HG02870 (cell line): ENCODE results near the gene LGALS9C.
"Not testable (repeated sequence)": the region's sequence is repeated elsewhere in the genome, so short reads cannot be mapped to it uniquely, and the experiment has no call there.

Experiments used
- ATAC-seq: cut with Tn5 transposase; IDR thresholded peaks from one replicate; pipeline ENCODE4 v1.9.1; 2021; ENCODE audit warnings: mild to moderate bottlenecking, moderate library complexity; ENCODE audit not compliant: unreplicated experiment

Gene LGALS9C

DNA sequence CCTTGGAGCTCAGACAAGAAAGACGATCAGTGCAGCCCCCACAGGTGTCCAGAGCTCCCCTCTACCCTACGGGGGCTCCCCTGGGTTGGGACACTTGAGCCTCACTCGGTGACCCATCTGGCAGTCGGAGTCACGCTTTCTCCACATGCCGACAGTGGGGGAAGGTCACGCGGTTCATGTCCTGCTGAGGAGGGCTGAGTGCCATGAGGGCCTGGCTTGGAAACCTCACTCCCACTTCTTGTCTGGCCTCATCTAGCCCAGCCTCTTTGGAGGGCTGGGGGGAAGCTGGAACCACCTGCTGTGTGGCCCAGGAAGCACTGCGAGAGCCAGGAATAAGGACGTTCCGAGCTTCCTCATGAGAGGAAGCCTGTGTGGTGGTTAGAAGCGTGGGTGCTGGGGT is 1.8 kb downstream of the LGALS9C start:
- not testable (repeated sequence) for ATAC-seq

- not testable (repeated sequence) for ATAC-seq
Measured at GRCh38 chr17:18478977-18479595, 2.5 kb downstream of the LGALS9C start.

DNA sequence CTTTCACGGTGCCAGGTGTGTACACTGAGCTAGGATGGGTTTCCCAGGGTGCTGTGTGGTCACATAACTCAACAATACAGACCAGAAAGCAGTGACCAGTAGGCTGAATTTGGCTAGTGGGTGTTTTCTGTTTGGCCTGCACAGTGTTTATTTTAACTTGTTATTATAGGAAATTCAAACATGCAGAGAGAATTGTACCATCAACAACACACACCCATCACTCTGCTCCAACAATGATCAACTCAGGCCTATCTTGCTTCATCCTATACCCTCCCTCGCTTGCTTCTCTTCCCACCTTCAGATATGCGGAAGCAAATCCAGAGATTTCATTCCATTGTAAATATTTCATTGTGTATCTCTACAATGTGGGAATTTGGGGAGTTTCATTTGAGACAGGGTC is 5.2 kb downstream of the LGALS9C start:
- not testable (repeated sequence) for ATAC-seq

DNA sequence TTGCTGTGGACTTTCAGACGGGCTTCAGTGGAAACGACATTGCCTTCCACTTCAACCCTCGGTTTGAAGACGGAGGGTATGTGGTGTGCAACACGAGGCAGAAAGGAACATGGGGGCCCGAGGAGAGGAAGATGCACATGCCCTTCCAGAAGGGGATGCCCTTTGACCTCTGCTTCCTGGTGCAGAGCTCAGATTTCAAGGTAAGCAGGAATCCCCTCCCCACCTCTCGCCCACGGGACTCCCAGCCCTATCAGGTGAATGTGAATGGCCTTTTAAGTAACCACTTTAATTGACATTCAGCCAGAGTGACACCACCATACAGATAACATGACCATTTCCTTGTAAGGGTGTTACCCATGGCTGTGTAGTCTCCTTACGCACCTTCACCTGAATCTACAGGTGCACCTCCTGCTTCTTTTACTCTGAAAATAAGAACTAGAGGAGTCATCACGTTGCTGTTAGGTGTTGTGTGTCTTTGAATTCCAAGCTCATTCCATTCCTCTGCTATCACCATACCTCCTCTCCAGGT is 9.4 kb downstream of the LGALS9C start:
- ATAC-seq, result not testable (repeated sequence)

DNA sequence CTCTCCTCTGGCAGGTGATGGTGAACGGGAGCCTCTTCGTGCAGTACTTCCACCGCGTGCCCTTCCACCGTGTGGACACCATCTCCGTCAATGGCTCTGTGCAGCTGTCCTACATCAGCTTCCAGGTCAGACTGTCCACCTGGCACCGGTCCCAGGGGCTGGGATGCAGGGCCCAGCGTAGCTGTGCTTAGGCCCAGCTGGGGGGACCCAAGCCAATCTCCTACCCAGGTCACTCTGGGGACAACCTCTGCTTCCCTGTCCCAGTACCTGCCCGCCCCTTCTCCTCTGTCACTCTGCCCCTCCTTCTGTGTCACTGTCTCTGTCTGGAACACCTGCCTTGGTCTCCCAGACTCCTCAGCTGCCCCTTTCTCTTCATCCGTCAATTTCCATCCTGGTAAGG is 11.0 kb downstream of the LGALS9C start:
- not testable (repeated sequence) for ATAC-seq

DNA sequence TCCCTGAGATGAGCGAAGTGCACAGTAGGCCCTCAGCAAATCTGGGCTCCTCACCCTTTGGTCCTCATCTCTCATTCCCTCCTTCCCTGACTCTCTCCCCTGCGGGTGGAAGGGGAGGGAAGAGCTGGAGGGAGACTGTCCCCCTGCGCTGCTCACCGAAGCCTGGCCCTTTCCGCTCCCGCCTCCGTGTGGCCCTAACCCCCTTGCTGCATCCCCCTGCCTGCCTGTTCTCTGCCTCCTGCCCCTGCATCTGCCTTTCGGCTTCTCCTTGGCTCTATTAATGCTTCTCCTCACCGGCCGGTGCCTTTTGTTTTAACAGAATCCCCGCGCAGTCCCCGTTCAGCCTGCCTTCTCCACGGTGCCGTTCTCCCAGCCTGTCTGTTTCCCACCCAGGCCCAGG is 12.0 kb downstream of the LGALS9C start:
- not testable (repeated sequence) for ATAC-seq

DNA sequence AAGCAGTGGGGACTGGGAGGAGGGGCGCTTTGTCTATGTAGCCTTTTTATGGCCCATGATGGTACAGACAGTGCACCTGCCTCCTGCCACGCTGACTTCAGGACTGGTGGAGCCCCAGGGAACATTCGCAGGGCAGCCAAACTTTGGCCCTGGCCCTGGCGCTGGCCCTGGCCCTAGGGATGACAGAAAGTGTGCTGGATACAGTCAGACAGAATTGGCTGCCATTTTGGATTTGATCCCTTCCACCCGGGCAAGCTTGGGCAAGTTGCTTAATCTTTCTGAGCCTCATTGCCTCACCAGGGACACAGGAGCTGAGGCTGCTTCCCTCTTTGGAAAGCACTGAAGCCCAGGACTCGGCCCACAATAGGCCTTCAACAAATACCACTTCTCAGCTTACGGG is 13.4 kb downstream of the LGALS9C start:
- not testable (repeated sequence) for ATAC-seq

DNA sequence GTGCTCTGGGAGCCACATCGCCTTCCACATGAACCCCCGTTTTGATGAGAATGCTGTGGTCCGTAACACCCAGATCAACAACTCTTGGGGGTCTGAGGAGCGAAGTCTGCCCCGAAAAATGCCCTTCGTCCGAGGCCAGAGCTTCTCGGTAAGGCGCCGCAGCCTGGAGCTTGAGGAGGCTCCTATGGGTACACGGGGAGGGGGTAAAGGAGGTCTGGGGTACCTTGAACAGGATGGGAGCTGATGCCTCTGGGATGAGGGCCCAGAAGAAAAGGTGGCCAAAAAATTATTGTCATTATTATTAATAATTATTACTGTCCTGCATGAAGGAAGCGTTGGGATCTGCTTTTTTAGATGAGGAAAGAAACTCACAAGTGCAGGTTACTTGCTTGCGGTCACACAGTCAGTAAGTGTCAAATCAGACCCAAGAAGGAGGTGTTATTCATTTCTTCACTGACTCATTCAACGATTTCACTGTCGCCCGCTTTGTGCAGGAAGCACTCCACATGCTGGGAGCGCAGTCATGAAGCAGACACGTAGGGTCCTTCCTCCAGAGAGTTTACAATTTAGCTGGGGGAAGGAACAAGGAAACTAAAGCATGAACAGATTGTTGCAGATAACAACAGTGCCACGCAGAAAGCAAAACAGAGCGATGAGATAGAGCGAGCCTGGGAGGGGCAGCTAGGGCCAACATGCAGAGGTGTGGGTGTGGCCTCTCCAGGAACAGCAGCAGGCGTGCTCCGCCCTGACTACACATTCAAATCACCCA is 16.3 kb downstream of the LGALS9C start:
- ATAC-seq, result peak; percentile 82

DNA sequence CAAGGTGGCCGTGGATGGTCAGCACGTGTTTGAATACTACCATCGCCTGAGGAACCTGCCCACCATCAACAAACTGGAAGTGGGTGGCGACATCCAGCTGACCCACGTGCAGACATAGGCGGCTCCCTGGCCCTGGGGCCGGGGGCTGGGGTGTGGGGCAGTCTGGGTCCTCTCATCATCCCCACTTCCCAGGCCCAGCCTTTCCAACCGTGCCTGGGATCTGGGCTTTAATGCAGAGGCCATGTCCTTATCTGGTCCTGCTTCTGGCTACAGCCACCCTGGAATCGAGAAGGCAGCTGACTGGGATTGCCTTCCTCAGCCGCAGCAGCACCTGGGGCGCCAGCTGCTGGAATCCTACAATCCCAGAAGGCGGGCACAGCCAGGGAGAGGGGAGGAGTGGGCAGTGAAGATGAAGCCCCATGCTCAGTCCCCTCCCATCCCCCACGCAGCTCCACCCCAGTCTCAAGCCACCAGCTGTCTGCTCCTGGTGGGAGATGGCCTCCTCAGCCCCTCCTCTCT is 17.7 kb downstream of the LGALS9C start:
- ATAC-seq, result not testable (repeated sequence)

GRCh38 chr17:18497044-18497443 is 20.5 kb downstream of the LGALS9C start:
- ATAC-seq, result not testable (repeated sequence)

DNA sequence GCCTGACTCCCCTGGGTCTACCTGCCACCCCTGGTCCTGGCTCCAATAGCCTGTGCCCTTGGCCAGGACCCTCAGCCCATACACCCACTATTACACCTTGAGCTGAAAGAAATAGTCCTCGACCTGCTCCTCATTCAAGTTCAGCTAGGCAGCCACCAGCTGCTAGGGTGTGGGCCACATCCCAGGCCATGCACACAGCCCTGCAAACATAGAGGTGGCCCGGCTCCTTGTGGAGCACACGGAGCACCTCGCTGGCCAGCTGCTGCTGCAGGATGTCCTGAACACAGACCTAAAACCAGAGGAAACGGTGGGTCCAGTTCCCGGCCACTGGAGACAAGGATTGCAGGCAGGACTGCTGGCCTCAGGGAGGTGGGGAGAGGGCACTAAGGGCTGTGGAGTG is 22.5 kb downstream of the LGALS9C start:
- not testable (repeated sequence) for ATAC-seq

DNA sequence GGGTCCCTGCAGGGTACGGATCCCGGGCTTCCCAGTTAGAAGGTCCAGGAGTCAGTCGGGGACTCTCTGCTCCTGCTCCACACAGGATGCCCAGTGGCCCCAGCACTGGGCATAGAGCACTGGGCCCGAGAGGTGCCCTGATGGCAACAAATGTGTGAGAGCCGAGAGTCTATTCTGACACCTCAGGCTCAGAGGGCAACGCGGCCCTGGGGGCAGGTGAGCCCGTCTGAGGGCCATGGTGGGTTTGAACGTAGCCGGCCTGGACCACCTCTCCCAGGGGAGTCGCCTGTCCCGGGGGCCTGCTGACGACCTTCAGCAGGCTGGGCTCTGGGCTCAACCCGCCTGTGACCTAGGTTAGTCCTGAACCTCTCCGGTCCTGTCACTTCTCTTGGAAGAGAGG is 23.2 kb downstream of the LGALS9C start:
- ATAC-seq, result not testable (repeated sequence)

DNA sequence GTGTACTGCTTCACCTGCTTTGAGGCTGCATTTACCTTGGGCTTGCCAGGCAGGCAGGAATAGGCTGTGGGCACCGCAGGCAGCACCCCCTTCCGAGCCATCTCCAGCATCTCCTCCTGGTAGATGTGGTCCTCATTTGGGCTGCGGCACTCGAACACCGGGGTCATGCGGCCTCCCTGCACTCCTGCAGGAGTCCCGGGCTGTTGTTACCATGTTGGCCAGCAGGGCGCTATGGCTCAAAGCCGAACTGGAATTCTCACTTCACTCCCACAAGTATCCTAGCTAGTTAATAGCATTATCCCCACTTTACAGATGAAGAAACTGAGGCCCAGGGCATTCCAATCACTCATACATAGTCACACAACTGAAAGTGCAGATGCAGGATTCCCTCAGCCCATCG is 23.7 kb downstream of the LGALS9C start:
- not testable (repeated sequence) for ATAC-seq

DNA sequence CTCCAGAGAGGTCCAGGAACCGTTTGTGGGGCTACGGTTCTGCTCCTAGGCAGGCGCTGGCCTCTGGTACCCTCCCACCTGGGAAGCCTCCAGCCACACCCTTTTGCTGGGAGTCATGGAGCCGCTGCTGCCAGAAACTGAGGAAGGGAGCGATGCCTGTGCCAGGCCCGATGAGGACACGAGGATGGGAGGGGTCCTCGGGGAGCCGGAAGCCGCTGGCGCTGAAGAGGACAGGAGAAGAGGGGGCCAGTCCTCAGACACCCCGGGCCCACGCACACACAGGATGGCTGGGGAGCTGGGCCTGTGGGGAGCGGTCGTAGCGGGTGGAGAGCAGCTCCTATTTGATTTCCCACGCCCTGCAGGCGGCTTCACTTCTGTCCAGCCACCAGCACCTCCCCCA is 24.2 kb downstream of the LGALS9C start:
- ATAC-seq, result not testable (repeated sequence)

- not testable (repeated sequence) for ATAC-seq
Measured at GRCh38 chr17:18503221-18503620, 26.6 kb downstream of the LGALS9C start.

DNA sequence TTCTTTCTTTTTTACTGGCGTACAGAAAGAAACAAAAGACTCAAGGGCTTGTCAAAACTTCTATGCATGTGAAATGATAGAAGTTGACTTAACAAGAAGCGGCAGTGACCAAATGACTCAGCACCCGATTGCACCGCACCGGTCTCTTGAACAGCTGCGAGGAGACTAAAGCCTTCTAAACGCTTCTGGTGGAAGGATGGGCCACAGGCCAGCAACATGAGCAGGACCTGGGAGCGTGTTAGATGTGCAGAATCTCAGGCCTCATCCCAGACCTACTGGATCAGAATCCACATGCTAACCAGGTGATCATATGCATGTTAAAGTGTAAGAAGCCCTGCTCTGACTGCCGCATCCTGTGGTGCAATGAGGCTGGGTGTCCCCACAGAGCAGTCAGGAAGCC is 31.1 kb downstream of the LGALS9C start:
- ATAC-seq, result not testable (repeated sequence)

DNA sequence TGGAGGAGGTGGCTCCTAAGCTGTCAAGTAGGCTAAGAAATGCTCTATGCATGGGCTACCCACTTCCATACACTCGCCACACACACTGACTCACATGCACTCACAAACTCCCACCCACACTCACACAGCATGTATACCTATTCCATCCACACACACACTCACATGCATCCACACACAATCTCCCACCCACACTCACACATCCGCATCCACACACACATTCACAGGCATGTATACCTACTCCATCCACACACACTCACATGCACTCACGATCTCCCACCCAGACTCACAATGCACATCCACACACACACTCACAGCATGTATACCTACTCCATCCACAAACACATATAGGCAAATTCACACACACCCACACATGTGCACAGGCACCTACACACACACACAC is 32.1 kb downstream of the LGALS9C start:
- not testable (repeated sequence) for ATAC-seq

- ATAC-seq, result not testable (repeated sequence)
Measured at GRCh38 chr17:18521100-18521499, 44.5 kb downstream of the LGALS9C start.

GRCh38 chr17:18525015-18525414 is 48.4 kb downstream of the LGALS9C start:
- not testable (repeated sequence) for ATAC-seq

GRCh38 chr17:18526168-18526800 is 49.7 kb downstream of the LGALS9C start:
- ATAC-seq, result not testable (repeated sequence)

- ATAC-seq, result not testable (repeated sequence)
Measured at GRCh38 chr17:18527354-18527753, 50.8 kb downstream of the LGALS9C start.
